Epidermal melanocyte (primary cell): ENCODE data around the gene RPL32.

ENCODE experiments used
- DNase-seq: peaks from one replicate; pipeline ENCODE4 v3.0.0; 2011; ENCODE audit warnings: low spot score; ENCODE audit not compliant: insufficient read length

The RPL32 gene

GRCh38 chr3:12833222-12834161 is 7.9 kb downstream of the RPL32 start:
- DNase-seq, result no peak

GRCh38 chr3:12832350-12833221 is 8.8 kb downstream of the RPL32 start:
- no peak for DNase-seq

GRCh38 chr3:12831301-12831866 is 10.0 kb downstream of the RPL32 start:
- DNase-seq, result no peak

- no peak for DNase-seq
These were observed 10.6 kb downstream of the RPL32 start for GRCh38 chr3:12830785-12831156.

GRCh38 chr3:12829886-12830784 is 11.2 kb downstream of the RPL32 start:
- DNase-seq, result no peak

GRCh38 chr3:12829404-12829803 is 12.0 kb downstream of the RPL32 start:
- no peak for DNase-seq

GRCh38 chr3:12828751-12829150 is 12.6 kb downstream of the RPL32 start:
- no peak for DNase-seq

GRCh38 chr3:12825156-12825555 is 16.2 kb downstream of the RPL32 start:
- DNase-seq, result no peak

GRCh38 chr3:12824299-12824698 is 17.1 kb downstream of the RPL32 start:
- DNase-seq, result no peak

- DNase-seq, result no peak
These were observed 18.5 kb downstream of the RPL32 start for GRCh38 chr3:12822725-12823373.

GRCh38 chr3:12818773-12819172 is 22.6 kb downstream of the RPL32 start:
- DNase-seq, result no peak

GRCh38 chr3:12818273-12818672 is 23.1 kb downstream of the RPL32 start:
- DNase-seq, result no peak

GRCh38 chr3:12817343-12817710 is 24.0 kb downstream of the RPL32 start:
- no peak for DNase-seq

- no peak for DNase-seq
These were observed 24.6 kb downstream of the RPL32 start for GRCh38 chr3:12816521-12817342.

- no peak for DNase-seq
These were observed 25.6 kb downstream of the RPL32 start for GRCh38 chr3:12815719-12816118.

- DNase-seq, result no peak
These were observed 26.3 kb downstream of the RPL32 start for GRCh38 chr3:12815078-12815477.

GRCh38 chr3:12813967-12814366 is 27.4 kb downstream of the RPL32 start:
- DNase-seq, result no peak

- no peak for DNase-seq
These were observed 28.6 kb downstream of the RPL32 start for GRCh38 chr3:12812812-12813211.

GRCh38 chr3:12810961-12811360 is 30.4 kb downstream of the RPL32 start:
- DNase-seq, result no peak
